Astrocyte of the cerebellum (primary cell): ENCODE data around the gene CDS2.

Experiments
- DNase-seq: peaks from one replicate; pipeline ENCODE4 v3.0.0-alpha.2; 2011; ENCODE audit warnings: low read depth
- H3K4me3 ChIP-seq: 2 replicates; pipeline ENCODE4 v1.5.1; 2011; ENCODE audit warnings: mild to moderate bottlenecking, low read depth, low read length, moderate library complexity
- in situ Hi-C: cut with HindIII; loops from 2 replicates; pipeline ENCODE4 v1.10.0; 2017; ENCODE audit warnings: low sequenced_read_pairs
- TF ChIP-seq, protein P1 (sequence below): IDR thresholded peaks from 2 replicates; pipeline ENCODE4 v1.5.1; 2012; ENCODE audit warnings: low read length, low read depth, moderate library complexity, mild to moderate bottlenecking; ENCODE audit errors: missing control alignments

Gene CDS2

GRCh38 chr20:5220321-5221060 lies 93.7 kb downstream of the CDS2 start:
- DNase-seq = no peak
- no peak overlapping the region for H3K4me3 ChIP-seq
- TF ChIP-seq, protein P1, sequence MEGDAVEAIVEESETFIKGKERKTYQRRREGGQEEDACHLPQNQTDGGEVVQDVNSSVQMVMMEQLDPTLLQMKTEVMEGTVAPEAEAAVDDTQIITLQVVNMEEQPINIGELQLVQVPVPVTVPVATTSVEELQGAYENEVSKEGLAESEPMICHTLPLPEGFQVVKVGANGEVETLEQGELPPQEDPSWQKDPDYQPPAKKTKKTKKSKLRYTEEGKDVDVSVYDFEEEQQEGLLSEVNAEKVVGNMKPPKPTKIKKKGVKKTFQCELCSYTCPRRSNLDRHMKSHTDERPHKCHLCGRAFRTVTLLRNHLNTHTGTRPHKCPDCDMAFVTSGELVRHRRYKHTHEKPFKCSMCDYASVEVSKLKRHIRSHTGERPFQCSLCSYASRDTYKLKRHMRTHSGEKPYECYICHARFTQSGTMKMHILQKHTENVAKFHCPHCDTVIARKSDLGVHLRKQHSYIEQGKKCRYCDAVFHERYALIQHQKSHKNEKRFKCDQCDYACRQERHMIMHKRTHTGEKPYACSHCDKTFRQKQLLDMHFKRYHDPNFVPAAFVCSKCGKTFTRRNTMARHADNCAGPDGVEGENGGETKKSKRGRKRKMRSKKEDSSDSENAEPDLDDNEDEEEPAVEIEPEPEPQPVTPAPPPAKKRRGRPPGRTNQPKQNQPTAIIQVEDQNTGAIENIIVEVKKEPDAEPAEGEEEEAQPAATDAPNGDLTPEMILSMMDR = no peak
- in situ Hi-C loops = no loop called here

GRCh38 chr20:5221061-5221430 lies 94.2 kb downstream of the CDS2 start:
- TF ChIP-seq, protein P1 = no peak
- DNase-seq = no peak
- H3K4me3 ChIP-seq = no peak overlapping the region
- in situ Hi-C loops = no loop called here

DNA sequence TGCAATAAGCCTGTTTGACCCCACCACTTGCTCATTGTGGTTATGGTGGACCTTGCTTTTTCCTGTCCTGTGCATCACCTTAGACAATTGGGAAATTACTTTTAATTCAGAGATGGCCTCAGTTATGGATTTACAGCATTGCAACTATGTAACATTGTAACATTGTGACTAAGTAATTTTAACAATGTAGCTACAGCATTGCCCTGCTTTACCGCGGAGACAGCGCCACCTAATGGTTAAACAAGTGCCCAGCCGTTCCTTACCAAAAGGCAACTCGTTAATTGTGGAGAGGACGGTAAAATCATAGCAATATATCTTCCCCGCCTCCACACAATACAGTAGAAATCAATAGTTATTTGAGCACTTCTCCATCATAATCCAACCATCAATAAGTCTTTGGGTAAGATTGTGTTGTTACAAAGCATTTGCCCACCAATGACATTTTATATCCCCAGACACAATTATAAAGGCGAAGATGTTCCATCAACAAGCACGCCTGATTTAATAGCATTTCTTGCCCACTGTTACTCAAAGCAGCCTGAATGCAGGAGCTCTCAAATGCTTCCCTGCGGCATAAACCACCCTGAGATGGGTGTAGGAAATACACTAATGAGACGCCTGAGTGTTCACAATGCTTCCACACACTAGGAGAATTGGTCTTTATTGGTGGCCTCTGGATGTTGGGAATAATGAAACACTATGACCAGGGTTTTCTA lies 96.3 kb downstream of the CDS2 start:
- in situ Hi-C loops = no loop called here
- H3K4me3 ChIP-seq = no peak overlapping the region
- TF ChIP-seq, protein P1 = peak; percentile 95
- peak; percentile 32 for DNase-seq

DNA sequence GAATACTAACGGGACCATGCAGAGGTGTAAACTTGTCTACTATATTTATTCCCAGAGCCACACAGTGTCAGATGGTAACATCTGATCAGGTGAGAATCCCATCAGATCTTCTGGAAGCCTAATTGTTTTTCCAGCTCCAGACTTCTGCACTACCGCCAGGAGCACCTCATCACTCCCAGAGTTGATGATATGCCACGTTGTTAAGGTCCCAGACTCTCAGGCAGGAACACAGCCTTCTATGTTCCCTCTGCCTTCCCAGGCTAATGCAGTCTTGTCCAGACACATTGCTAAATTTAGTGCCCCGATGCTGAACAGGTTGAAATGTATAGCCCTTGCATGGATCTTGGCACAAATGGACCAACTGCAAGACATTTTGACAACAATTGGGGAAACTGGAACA lies 103.7 kb downstream of the CDS2 start:
- in situ Hi-C loops = no loop called here
- DNase-seq = no peak
- TF ChIP-seq, protein P1 = no peak
- no peak overlapping the region for H3K4me3 ChIP-seq

DNA sequence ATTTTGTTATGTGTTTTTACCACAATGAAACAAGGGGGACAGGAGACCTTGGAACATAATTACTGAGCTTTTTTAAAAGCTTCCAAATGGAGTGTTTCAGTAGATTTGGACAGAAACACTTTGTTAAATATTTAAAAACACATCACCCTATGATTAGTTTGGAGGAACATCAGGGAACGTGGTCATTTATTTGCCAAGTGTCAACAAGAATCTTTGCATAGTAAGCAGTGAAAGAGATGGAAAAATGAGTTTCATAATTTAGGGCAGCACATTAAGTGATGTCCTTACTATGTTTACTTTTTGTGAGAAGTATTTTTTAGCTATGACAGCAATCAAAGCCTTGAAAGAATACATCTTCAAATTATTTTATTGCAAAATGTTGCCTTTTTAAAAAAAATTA lies 107.3 kb downstream of the CDS2 start:
- no peak overlapping the region for H3K4me3 ChIP-seq
- in situ Hi-C loops = no loop called here
- no peak for DNase-seq
- TF ChIP-seq, protein P1 = no peak

GRCh38 chr20:5234978-5235377 lies 108.2 kb downstream of the CDS2 start:
- no peak overlapping the region for H3K4me3 ChIP-seq
- in situ Hi-C loops = no loop called here
- no peak for DNase-seq
- TF ChIP-seq, protein P1 = no peak
